GM12873 (cell line): Measurements from ENCODE around the gene IYD.

ENCODE experiments used
- CTCF ChIP-seq: IDR thresholded peaks from 2 replicates; pipeline ENCODE4 v1.5.1; 2012; ENCODE audit warnings: low read depth, mild to moderate bottlenecking, moderate library complexity, low read length, control low read depth; ENCODE audit not compliant: insufficient read depth; ENCODE audit errors: missing control alignments

The IYD gene

GRCh38 chr6:150366118-150366778 is 2.6 kb upstream of the IYD start:
- no peak for TF ChIP-seq CTCF

DNA sequence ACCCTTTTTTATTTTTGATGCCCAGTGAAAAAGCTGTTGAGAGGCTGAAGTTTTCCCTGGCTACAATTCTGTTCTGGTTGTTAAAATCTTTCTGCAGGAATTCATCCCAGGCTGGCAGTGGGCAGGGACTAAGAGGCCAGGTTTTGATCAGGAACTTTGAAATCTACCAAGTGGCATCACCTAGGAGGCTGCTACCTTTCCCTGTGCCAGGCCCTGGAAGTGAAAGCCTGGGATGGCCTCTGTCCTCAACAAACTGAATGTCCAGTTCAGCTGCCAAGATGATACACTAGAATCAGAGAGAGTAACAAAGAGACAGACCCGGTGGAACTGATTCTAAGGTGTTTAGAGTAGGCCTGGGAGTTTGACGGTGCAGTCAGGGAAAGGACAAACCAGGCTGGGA is 596 bp downstream of the IYD start:
- TF ChIP-seq CTCF = no peak

GRCh38 chr6:150370112-150370511 is 1.3 kb downstream of the IYD start:
- TF ChIP-seq CTCF = no peak

DNA sequence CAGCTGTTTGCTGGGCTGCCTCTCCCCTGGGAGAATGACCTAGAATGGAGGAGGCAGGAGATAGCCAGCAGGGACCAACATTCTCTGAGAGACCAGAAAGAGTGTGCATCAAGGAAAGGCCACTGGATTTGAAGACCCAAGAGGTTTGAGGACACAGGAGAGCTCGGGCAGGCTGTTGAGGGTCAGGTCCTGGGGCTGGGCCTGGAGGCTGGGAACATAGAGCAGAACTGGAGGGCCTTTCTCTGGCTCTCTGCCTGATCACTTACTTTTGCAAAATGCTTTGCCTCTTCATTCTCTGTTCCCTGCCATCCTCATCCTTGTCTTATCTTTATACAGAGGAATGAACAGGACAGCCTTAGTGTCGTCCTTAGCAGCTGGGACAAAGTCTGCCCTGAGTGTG is 2.5 kb downstream of the IYD start:
- TF ChIP-seq CTCF = no peak

DNA sequence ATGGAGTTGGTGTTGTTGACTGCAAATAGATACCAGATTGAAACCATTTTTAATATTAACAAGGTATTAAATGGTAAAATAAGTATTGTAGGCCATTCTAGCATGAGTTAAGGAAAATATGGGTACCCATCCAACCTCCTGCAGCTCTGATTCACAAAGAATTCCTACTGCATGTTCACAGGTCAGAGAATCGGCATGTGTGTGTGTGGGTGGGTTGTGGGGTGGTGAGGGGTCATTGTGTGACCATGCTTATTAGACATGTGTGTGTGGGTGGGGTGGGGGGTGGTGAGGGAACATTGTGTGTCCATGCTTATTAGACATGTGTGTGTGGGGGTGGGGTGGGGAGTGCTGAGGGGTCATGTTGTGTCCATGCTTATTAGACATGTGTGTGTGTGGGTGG is 3.2 kb downstream of the IYD start:
- TF ChIP-seq CTCF = no peak

DNA sequence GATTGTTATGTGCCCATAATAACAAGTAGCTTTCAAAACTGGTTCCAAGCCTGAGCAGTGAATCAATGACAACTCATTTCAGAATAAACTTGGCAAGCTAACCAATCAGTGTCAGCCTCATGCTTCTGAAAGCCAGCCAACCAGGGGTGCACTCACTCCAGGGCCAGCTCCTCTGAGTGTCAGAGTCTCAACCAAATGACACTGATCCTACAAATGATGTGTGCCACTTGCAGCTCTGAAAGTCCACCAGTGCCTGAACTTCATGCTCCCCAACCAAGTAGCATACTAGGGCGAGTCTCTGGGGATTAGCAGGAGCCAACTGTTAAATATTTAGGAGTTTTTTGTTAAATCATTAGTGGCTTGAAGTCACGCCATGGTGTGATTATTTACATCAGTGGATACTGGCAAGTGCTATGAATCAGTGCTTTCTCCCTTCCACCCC is 4.5 kb downstream of the IYD start:
- no peak for TF ChIP-seq CTCF

DNA sequence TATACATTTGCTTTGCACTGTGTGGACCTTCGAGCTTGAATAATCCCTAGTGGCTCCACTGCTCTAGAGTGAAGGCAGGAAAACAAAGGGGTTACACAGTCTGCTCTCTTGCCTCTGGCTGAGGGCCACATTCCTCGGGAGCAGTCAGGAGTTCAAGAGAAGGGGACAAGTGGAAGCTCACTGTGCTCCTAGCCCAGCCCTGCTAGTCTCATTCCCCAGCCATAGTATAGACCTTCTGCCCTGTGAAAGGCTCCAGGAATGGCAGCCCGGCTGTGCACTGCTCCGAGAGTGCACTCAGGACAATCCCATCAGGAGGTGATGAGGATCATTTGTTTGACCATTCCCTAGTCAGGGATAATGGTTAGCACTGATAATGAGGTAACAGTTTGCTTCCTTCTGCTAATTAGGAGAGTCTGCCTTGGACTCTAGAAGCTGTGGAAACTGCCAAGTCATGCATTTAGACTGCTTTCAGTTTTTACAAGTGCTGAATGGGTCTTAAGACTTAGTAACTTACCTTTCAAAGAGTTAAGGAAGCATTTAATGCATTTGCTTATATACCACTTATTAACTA is 8.5 kb downstream of the IYD start:
- no peak for TF ChIP-seq CTCF
